Activated CD4-positive, CD25-positive, alpha-beta regulatory T cell treated with anti-CD3 and anti-CD28 coated beads, Interleukin-2, amount 50 U/mL, for 16 hours (primary cell): Measurements from ENCODE around the gene ZFP1.
"Not testable (repeated sequence)": the region's sequence is repeated elsewhere in the genome, so short reads cannot be mapped to it uniquely, and the experiment has no call there.

Experiments
- DNase-seq: peaks from one replicate; pipeline ENCODE4 v3.0.0-alpha.2; 2020; ENCODE audit warnings: low read depth, low spot score

ZFP1 gene

DNA sequence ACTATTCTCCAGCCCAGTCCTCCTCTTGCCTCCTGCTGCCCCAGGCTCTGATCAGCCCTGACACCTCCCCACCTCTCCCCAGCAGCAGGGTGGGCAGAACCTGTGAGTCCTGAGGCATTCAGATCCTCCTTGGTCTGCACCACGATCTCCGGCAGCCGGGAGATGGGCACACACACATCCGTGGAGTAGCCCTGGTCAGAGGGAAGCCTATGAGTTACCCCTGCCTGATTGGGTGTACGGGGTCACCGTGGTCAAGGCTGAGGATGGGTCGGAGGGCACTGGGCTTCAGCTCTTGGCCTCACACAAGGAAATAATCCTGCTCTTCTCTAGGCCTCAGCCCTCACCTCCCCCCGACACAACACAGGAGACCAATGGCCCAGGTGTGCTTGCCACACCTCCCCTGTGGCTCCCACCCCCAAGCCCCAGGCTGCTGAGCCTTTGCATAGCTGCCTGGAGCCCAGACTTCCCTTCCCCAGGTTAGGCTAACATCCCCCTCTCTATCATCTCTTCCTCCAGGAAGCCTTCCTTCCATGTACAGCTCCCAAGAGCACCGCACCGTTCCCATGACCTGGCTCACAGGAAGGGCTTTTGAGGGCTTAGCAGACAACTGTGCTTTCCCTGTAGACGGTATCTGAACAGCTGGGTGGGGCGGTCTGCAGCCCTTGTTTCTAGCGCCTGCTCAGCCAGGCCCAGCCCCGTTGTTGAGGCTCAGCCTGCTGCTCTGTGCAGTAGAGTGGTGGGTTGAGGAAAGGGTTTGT is 35.4 kb upstream of the ZFP1 start:
- no peak for DNase-seq

GRCh38 chr16:75113541-75114121 is 34.7 kb upstream of the ZFP1 start:
- no peak for DNase-seq

DNA sequence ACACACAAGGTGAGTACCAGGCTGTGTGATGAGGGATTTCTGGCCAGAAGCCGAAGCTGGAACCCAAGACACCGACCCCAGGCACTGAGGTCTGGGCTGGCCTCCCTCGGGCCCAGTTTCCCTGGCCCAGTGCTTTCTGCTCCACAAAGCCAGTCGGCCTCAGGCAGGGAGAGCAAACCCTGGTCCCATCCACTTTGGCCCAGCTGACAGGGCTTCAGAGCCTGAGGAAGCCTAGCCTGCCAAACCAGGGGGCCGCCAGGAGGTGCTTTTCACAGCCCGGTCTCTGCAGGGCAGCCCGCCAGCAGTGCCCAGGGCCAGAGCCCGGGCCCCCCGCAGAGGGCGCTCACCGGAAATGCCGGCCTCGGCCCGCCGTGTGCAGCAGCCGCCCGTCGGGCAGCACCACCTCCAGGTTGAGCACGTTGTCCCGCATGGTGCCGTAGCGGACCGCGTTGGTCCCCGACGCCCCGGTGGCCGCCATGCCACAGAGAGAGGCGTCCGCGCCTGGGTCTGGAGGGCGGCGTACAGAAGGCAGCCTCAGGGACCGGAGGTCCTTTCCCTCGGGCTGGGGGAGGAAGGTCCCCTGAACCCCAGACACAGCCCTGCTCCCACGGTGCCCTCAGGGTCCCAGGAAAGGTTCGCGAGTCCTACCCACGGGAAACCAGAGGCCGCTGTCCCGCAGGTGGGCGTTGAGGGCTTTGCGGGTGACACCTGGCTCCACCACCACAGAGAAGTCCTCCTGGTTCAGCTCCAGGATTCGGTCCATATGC is 34.0 kb upstream of the ZFP1 start:
- no peak for DNase-seq

DNA sequence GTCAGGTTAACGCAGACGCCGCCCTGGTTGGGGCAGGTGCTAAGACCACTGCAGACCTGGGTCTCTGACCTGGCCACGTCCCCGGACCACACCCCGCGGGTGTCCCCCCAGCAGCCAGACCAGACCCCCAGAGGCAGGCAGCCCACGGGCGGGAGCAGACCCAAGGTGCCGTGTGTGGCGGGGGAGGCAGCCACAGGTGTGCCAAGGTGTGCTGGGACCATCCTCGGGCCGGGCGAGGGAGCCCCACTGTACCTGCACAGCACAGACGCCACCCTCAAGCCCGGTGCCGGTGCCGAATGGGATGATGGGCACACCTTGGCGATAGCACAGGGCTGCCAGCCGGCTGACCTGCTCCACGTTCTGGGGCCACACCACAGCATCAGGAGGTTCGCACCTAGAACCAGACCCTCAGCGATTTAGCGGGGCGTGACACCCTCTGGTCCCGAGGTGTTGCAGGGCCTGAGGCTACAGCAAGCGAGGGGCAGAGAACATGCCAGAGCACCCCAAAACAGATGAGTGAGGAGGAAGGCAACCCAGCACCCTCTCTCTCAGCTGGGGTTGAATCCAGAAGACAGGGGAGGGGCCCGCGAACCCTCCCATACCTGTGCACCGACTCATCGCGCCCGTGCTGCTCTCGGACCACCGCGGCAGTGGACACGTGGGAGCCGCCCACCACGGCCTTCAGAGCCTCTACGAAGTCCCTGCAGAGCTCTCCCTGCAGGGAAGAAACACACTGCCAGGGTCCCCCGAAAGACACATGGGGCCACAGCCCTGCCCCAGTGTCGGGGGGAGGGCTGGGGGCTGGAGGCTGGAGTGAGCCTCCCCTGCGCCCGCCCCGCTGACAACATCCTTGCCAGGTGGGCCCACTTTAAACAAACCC is 33.1 kb upstream of the ZFP1 start:
- DNase-seq: no peak

- no peak for DNase-seq
Measured at GRCh38 chr16:75116081-75116910, 32.0 kb upstream of the ZFP1 start, which contains the start of gene LDHD. Gene LDHD (minus strand): TSS chr16:75116780. CDS start chr16:75116720, 60 bp downstream.

GRCh38 chr16:75116911-75117245 is 31.4 kb upstream of the ZFP1 start:
- DNase-seq: no peak

GRCh38 chr16:75118943-75119539 is 29.3 kb upstream of the ZFP1 start:
- no peak for DNase-seq

DNA sequence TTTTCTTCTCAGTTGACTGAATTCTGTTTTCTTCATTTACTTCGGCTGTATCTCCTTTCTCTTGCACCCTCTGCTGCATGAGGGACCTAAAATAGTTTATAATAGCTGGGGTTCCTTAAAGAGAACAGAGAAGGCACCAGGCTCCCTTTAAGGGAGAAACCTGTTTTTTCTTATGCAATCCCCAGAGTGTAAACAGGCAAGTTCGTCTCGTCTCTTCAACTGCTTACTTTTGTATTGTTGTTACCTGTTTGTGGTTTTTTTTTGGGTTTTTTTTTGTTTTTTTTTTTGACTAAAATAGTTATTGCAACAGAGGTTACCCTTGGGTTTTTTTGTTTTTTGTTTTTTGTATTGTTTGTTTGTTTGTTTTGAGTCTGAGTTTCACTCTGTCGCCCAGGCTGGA is 28.1 kb upstream of the ZFP1 start:
- DNase-seq: no peak

GRCh38 chr16:75121949-75122568 is 26.3 kb upstream of the ZFP1 start:
- DNase-seq: no peak

- no peak for DNase-seq
Measured at GRCh38 chr16:75122609-75123008, 25.7 kb upstream of the ZFP1 start.

DNA sequence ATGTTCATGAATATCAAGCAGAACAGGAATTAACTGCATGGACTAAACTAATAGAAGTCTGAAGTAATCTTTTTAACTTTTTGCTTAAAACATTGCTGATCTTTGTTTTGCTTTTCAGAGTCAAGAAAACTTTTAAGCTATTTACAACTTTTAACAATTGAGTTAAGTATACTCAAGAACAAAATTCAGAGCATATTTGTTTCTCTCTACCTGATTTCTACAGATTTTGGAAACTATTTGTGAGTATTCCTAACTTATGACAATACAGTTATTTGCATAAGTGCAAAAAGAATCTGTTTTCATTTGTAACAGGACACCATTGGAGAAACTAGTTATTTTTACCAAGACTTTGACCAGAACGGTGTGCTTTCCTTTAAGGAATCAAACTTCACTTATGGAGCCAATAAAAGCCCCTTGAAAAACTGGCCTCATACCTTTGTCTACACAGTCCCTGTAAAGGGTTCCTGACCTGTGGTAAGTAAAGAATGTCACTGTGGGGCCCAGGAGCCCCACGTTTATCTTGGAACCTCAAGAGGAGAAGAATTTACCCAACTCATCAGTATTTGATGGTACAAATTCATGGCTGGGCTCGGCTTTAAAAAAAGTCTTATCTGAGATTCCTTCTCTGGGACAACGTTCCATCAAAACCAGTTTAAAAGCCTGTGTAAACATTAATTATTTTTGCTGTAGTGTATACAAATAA is 20.5 kb upstream of the ZFP1 start:
- no peak for DNase-seq

DNA sequence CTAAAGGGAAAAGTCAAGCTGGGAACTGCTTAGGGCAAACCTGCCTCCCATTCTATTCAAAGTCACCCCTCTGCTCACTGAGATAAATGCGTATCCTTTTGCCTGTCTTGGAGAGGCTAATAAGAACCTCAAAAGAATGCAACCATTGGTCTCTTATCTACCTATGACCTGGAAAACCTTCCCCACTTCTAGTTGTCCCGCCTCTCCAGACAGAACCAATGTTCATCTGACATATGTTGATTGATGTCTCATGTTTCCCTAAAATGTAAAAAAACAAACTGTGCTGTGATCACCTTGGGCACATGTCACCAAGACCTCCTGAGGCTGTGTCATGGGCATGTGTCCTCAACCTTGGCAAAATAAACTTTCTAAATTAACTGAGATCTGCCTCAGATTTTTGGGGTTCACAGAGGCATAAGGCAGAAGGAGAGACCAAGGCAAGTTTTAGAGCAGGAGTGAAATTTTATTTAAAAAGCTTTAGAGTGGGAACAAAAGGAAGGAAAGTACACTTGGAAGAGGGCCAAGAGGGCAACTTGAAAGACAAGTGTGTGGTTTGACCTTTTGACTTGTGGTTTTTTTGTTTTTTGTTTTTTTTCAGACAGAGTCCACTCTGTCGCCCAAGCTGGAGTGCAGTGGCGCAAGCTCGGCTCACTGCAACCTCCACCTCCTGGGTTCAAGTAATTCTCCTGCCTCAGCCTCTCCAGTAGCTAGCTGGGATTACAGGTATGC is 18.7 kb upstream of the ZFP1 start:
- not testable (repeated sequence) for DNase-seq

GRCh38 chr16:75130150-75130771 is 18.1 kb upstream of the ZFP1 start:
- DNase-seq: no peak

GRCh38 chr16:75131081-75131480 is 17.2 kb upstream of the ZFP1 start:
- DNase-seq: no peak

GRCh38 chr16:75138233-75138632 is 10.1 kb upstream of the ZFP1 start:
- DNase-seq: no peak

DNA sequence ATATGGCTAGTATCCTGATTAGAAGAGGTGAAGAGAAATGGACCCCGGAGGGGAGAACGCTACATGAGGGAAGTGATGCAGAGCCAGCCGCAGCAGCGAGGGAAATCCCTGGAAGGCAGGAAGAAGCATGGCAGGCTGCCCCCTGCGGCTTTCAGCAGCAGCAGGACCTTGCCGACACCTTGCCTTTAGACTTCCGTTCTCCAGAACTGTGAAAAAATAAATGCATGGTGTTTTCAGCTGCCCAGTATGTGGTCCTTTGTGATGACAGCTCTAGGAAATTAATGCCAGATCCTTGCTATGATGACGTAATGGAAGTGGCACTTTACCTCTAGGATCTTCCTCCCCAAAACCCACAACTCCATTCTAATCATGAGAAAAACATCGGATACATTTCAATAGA is 9.7 kb upstream of the ZFP1 start:
- no peak for DNase-seq

- no peak for DNase-seq
Measured at GRCh38 chr16:75139498-75139897, 8.8 kb upstream of the ZFP1 start.

DNA sequence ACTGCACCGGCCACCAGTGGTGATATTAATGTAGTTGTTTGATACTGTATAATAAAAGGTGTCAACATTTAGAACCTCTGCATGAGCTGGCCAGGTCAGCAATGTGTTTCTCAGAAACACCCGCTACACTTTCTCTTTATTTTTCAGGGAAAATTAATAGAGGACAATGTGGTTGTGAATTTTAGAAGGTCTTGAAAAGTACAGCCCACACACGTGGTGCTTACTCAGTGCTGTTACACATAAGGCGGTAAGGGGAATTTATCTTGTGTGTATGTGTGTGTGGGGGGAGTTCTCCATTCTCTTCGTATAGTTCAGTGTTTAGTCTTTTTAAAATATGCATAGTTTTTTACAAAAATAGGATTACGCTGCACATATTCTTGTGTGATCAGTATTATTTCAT is 4.4 kb upstream of the ZFP1 start:
- no peak for DNase-seq
